Measurements from ENCODE around the gene KCNG2. TPM values are rescaled to one million over a fixed set of nuclear protein-coding genes. Genes with fewer than 3 reads are reported as not detected.

The KCNG2 gene
- total RNA-seq, 1 experiment from 2014 or later, result not detected

DNA sequence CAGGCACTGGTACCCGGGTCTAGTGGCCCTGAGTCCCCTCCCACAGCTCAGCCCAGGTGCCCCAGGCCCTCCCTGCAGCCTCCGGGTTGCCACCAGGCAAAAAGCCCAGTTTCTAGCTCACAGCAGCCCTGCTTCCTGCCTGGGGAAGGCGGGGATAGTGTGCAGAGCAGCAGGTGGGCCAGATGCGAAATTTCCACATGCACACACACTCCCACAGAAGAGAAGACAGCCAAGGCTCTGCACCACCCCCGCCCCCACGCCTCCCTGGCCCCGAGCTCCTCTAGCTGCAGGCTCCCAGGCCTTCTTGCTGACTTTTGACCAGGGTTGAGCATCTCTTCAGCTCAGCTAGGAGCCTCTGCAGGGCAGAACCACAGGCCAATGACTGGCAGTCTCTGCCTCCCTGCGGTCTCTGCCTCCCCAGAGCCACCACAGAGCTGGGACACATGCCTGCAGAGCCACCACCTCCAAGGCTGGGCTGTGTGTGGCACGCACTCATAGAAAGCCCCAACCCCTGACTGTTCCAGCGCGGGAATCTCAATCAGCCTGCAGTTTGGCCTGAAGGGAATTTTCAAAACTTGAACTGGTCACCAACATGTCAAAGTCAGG lies 146.5 kb downstream of the KCNG2 start:
- no peak overlapping the region for H3K9ac ChIP-seq (ENCODE audit: low read length)
- peak; percentile 29; the same call in 1 of the 2 replicates for ATAC-seq
- ChIA-PET RAD21 (ENCODE audit: low non-redundant PET in 1 of 2, low total read pairs in 2 of 2, uncharacterized antibody in 2 of 2, unreplicated experiment in 2 of 2) (no interaction called here), CTCF (no interaction called here), POLR2A (no interaction called here)
- no peak overlapping the region for H3K27ac ChIP-seq (ENCODE audit: low read depth, low read length)
- H3K4me3 ChIP-seq (replicated peaks in 1 of 2; ENCODE audit: low read depth in 1 of 2, low read length in 2 of 2), result no peak overlapping the region
- no peaks in the 10 kb centered on the region for H3K9me2 ChIP-seq (ENCODE audit: insufficient read depth)
- TF ChIP-seq FOSL1 (IDR thresholded peaks at IDR 0.05; ENCODE audit: low read depth) (no peak), EZH2phosphoT487 (IDR thresholded peaks at IDR 0.05; ENCODE audit: borderline replicate concordance) (no peak), SP1 (IDR thresholded peaks at IDR 0.05; ENCODE audit: low read depth) (no peak), ATF3 (IDR thresholded peaks at IDR 0.05) (no peak), ZBTB33 (IDR thresholded peaks at IDR 0.05; ENCODE audit: extremely low read depth, insufficient replicate concordance, low read length) (no peak), TCF7L2 (IDR thresholded peaks at IDR 0.05; ENCODE audit: borderline replicate concordance, extremely low read depth, insufficient read depth, insufficient read length) (no peak), EGR1 (IDR thresholded peaks at IDR 0.05; ENCODE audit: low read depth) (no peak), POLR2A (IDR thresholded peaks at IDR 0.05; ENCODE audit: borderline replicate concordance, extremely low read depth, insufficient read depth, insufficient read length) (no peak), CBX3 (IDR thresholded peaks at IDR 0.05; ENCODE audit: low read depth) (no peak), SIN3A (IDR thresholded peaks at IDR 0.05; ENCODE audit: low read depth) (no peak), MAX (IDR thresholded peaks at IDR 0.05) (no peak), REST (IDR thresholded peaks at IDR 0.05; ENCODE audit: low read depth) (no peak), JUND (IDR thresholded peaks at IDR 0.05) (no peak), ELF1 (IDR thresholded peaks at IDR 0.05; ENCODE audit: borderline replicate concordance, low read depth) (no peak), RAD21 (IDR thresholded peaks at IDR 0.05; ENCODE audit: low read depth) (no peak)
- TF ChIP-seq, protein P1, sequence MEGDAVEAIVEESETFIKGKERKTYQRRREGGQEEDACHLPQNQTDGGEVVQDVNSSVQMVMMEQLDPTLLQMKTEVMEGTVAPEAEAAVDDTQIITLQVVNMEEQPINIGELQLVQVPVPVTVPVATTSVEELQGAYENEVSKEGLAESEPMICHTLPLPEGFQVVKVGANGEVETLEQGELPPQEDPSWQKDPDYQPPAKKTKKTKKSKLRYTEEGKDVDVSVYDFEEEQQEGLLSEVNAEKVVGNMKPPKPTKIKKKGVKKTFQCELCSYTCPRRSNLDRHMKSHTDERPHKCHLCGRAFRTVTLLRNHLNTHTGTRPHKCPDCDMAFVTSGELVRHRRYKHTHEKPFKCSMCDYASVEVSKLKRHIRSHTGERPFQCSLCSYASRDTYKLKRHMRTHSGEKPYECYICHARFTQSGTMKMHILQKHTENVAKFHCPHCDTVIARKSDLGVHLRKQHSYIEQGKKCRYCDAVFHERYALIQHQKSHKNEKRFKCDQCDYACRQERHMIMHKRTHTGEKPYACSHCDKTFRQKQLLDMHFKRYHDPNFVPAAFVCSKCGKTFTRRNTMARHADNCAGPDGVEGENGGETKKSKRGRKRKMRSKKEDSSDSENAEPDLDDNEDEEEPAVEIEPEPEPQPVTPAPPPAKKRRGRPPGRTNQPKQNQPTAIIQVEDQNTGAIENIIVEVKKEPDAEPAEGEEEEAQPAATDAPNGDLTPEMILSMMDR (IDR thresholded peaks at IDR 0.05 in 2 of 3, conservative IDR thresholded peaks at IDR 0.05 in 1 of 3; ENCODE audit: borderline replicate concordance in 1 of 3, insufficient read depth in 1 of 3, low read depth in 2 of 3, low read length in 2 of 3), result no peak
- intact Hi-C loops (cut with micrococcal nuclease), result no loop called here
- no peaks in the 10 kb centered on the region for H3K27me3 ChIP-seq (ENCODE audit: insufficient read depth, low read length)
- no TSS peak for BruUV-seq (replicated peaks)
- H3K4me2 ChIP-seq (ENCODE audit: low read length), result no peak overlapping the region
- peaks cover 13 to 30% of the 10 kb centered on the region in 2 experiments; a peak in 3 of 4 replicates for H3K36me3 ChIP-seq (ENCODE audit: control insufficient read depth in 1 of 2, insufficient read depth in 2 of 2, low read length in 2 of 2)
- DNase-seq (ENCODE audit: low read depth, low spot score), result no peak
- H3K79me2 ChIP-seq (ENCODE audit: insufficient read depth, low read length), result peaks cover 88% of the 10 kb centered on the region
- no peak overlapping the region for H2AFZ ChIP-seq (ENCODE audit: low read depth, low read length, poor library complexity, severe bottlenecking)
- no peaks in the 10 kb centered on the region for H3K9me3 ChIP-seq (ENCODE audit: control insufficient read depth in 1 of 2, insufficient read depth in 1 of 2, low read depth in 1 of 2, low read length in 2 of 2)
- H3K4me1 ChIP-seq (ENCODE audit: control insufficient read depth in 1 of 2, insufficient read depth in 2 of 2, low read length in 2 of 2), result no peaks in the 10 kb centered on the region
- H4K20me1 ChIP-seq (ENCODE audit: insufficient read depth), result no peaks in the 10 kb centered on the region

All from HCT116 (cell line).